Liver (tissue), 9 donors: ENCODE results near the gene SLC25A17. TPM values are rescaled to one million over a fixed set of nuclear protein-coding genes. Genes with fewer than 3 reads are reported as not detected.
A peak's percentile ranks its signal among the peaks of the same experiment; 100 is the strongest.

ENCODE experiments used
- DNase-seq: peaks from one replicate; pipeline ENCODE4 v3.0.0-alpha.2; 2017; ENCODE audit warnings: low spot score
- H3K27ac ChIP-seq, 2 donors: one replicate each; pipeline ENCODE4 v1.7.0; 2013; ENCODE audit warnings: inconsistent platforms in 2 of 2, low read length in 2 of 2, control low read depth in 1 of 2, low read depth in 1 of 2, mild to moderate bottlenecking in 1 of 2
- H3K27me3 ChIP-seq, 4 donors: one replicate each; pipeline versions ENCODE4 v1.6.1 to v1.7.0; 2013; ENCODE audit warnings: low read length in 3 of 4, inconsistent platforms in 1 of 4, mild to moderate bottlenecking in 1 of 4, moderate library complexity in 1 of 4; ENCODE audit not compliant: control insufficient read depth in 4 of 4, insufficient read depth in 4 of 4
- H3K36me3 ChIP-seq, 4 donors: one replicate each; pipeline versions ENCODE4 v1.6.1 to v1.7.0; 2013; ENCODE audit warnings: low read length in 3 of 4, mild to moderate bottlenecking in 3 of 4, low read depth in 1 of 4, moderate library complexity in 1 of 4; ENCODE audit not compliant: control insufficient read depth in 4 of 4, insufficient read depth in 3 of 4
- H3K4me1 ChIP-seq, 4 donors: one replicate each; pipeline versions ENCODE4 v1.6.1 to v1.7.0; 2013; ENCODE audit warnings: low read length in 3 of 4, mild to moderate bottlenecking in 3 of 4, moderate library complexity in 1 of 4; ENCODE audit not compliant: control insufficient read depth in 4 of 4, insufficient read depth in 4 of 4
- H3K4me3 ChIP-seq, 3 donors: one replicate each; pipeline versions ENCODE4 v1.6.1 to v1.7.0; 2013; ENCODE audit warnings: low read length in 3 of 3, control low read depth in 1 of 3, low read depth in 1 of 3, mild to moderate bottlenecking in 1 of 3
- H3K9ac ChIP-seq, 2 donors: one replicate each; pipeline ENCODE4 v1.7.0; 2013; ENCODE audit warnings: low read length in 2 of 2, mild to moderate bottlenecking in 2 of 2, moderate library complexity in 2 of 2, control low read depth in 1 of 2, low read depth in 1 of 2
- H3K9me3 ChIP-seq, 4 donors: one replicate each; pipeline versions ENCODE4 v1.6.1 to v1.7.0; 2013; ENCODE audit warnings: low read length in 3 of 4; ENCODE audit not compliant: control insufficient read depth in 4 of 4
- EGR1 ChIP-seq, 2 donors: IDR thresholded peaks; 2 replicates each; pipeline ENCODE4 v1.6.1; 2016 to 2018; ENCODE audit warnings: antibody characterized with exemption in 2 of 2, low read depth in 2 of 2
- FOXA1 ChIP-seq: IDR thresholded peaks from 2 replicates; pipeline ENCODE4 v1.6.1; 2016; ENCODE audit warnings: antibody characterized with exemption
- FOXA2 ChIP-seq: IDR thresholded peaks from 2 replicates; pipeline ENCODE4 v1.6.1; 2016; ENCODE audit warnings: antibody characterized with exemption
- GABPA ChIP-seq, 2 donors: IDR thresholded peaks in 1 of 2; conservative IDR thresholded peaks in 1 of 2; 2 replicates each; pipeline ENCODE4 v1.6.1; 2016; ENCODE audit warnings: antibody characterized with exemption in 2 of 2, mild to moderate bottlenecking in 1 of 2, moderate library complexity in 1 of 2
- HNF4A ChIP-seq, 2 donors: conservative IDR thresholded peaks; 2 replicates each; pipeline ENCODE4 v1.6.1; 2016; ENCODE audit warnings: antibody characterized with exemption in 2 of 2, mild to moderate bottlenecking in 2 of 2
- HNF4G ChIP-seq: IDR thresholded peaks from 2 replicates; pipeline ENCODE4 v1.6.1; 2016; ENCODE audit warnings: antibody characterized with exemption
- JUND ChIP-seq, 2 donors: IDR thresholded peaks; 2 replicates each; pipeline ENCODE4 v1.6.1; 2016; ENCODE audit warnings: antibody characterized with exemption in 2 of 2
- NR2F2 ChIP-seq: IDR thresholded peaks from 2 replicates; pipeline ENCODE4 v1.6.1; 2016; ENCODE audit warnings: antibody characterized with exemption
- RAD21 ChIP-seq, 2 donors: IDR thresholded peaks; 2 replicates each; pipeline ENCODE4 v1.6.1; 2016; ENCODE audit warnings: antibody characterized with exemption in 2 of 2, mild to moderate bottlenecking in 2 of 2
- RXRA ChIP-seq, 2 donors: IDR thresholded peaks; 2 replicates each; pipeline ENCODE4 v1.6.1; 2017 to 2018; ENCODE audit warnings: antibody characterized with exemption in 2 of 2, mild to moderate bottlenecking in 1 of 2
- SP1 ChIP-seq: IDR thresholded peaks from 2 replicates; pipeline ENCODE4 v1.6.1; 2018; ENCODE audit warnings: antibody characterized with exemption, mild to moderate bottlenecking
- TAF1 ChIP-seq: conservative IDR thresholded peaks from 2 replicates; pipeline ENCODE4 v1.6.1; 2016; ENCODE audit warnings: antibody characterized with exemption, mild to moderate bottlenecking
- YY1 ChIP-seq: IDR thresholded peaks from 2 replicates; pipeline ENCODE4 v1.6.1; 2016; ENCODE audit warnings: antibody characterized with exemption, mild to moderate bottlenecking
- WGBS: extraction: QIAGEN DNeasy Blood & Tissue Kit; methylation state at CpG from one replicate; pipeline ENCODE4 v1.1.7; 2013; 5-methylcytosine and 5-hydroxymethylcytosine counted together
- polyA plus RNA-seq, 2 donors: library from polyadenylated mRNA; stranded (reverse) in 1 of 2; unstranded in 1 of 2; fragments of 200-250 nt in 1 of 2; fragments of >200 nt in 1 of 2; fragmentation: Nextera tagmentation in 1 of 2; extraction: Ambion mirVana in 1 of 2; gene quantifications; one replicate each; pipeline versions ENCODE4 v1.2.1 to v1.2.3, GENCODE V29; 2013 to 2015
- total RNA-seq, 2 donors: library from RNA; depleted of rRNA; stranded (reverse); fragments of >200 nt; gene quantifications; one replicate each; pipeline ENCODE4 v1.2.3, GENCODE V29; 2014
- TF ChIP-seq, protein P1 (sequence below): IDR thresholded peaks from 2 replicates; pipeline ENCODE4 v1.6.1; 2016; ENCODE audit warnings: antibody characterized with exemption
- TF ChIP-seq, protein P2 (sequence below): IDR thresholded peaks from 2 replicates; pipeline ENCODE4 v1.6.1; 2016; ENCODE audit warnings: antibody characterized with exemption, mild to moderate bottlenecking
- TF ChIP-seq, protein P3 (sequence below): IDR thresholded peaks from 2 replicates; pipeline ENCODE4 v1.6.1; 2016; ENCODE audit warnings: antibody characterized with exemption
- TF ChIP-seq, protein P4 (sequence below): IDR thresholded peaks from 2 replicates; pipeline ENCODE4 v1.6.1; 2016; ENCODE audit warnings: antibody characterized with exemption
- TF ChIP-seq, protein P5 (sequence below): fragments of 150-350 bp; IDR thresholded peaks from 2 replicates; pipeline ENCODE4 v1.5.1; 2017; ENCODE audit warnings: improper control_type of control experiment, low read depth, low read length; ENCODE audit not compliant: missing input control
- donor health status: healthy.
- donor health status: healthy.
- donor health status: healthy.
- donor health status: healthy.
- donor health status: healthy.

Gene SLC25A17
- total and polyA plus RNA-seq, 4 donors: 7.3 to 17.5 (median 11.2) TPM

DNA sequence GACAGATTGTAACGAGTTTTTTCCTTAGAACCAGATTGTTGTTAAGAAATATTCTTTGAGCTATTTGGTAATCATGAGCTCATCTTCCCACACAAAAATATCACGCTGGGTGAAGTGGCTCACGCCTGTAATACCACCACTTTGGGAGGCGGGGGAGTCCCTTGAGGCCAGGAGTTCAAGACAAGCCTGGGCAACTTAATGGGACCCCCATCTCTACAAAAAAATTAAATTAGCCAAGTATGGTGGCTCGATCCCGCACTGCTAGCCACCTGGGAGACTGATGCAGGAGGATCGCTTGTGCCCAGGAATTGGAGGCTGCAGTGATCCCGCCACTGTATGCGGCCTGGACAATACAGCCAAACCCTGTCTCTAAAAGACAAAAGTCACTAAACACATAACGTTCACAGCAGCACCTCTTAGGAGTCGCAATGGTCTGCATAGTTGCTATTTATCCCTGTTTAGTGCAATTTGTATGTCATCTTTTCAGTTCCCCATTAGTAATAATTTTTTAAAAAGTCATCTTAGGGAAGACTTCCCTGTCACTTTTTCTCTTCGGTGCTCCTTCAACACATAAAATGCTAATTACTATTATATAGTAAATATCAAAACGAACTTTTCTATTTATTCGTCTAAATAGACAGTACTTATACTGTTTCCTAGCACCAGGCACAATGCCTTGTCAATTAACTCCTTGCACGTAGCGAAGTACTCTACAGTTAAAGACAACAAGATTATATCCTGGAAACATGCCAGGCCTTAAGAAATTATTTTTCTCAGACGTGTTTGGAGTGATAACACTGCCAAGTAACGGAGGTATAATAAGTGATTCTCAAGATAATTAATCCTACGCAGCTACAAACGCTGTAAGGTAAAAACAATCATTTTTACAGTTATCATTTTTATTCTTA lies 36.2 kb upstream of the SLC25A17 start:
- 26% methylated on average over 20 of the region's 20 CpGs for WGBS
- no peaks in the 10 kb centered on the region for H3K27me3 ChIP-seq
- DNase-seq: no peak
- H3K9me3 ChIP-seq: no peaks in the 10 kb centered on the region
- H3K9ac ChIP-seq: peak overlapping the region; percentile 97 to 99
- H3K36me3 ChIP-seq: no peaks in the 10 kb centered on the region
- peak overlapping the region; percentile 97 to 99 for H3K27ac ChIP-seq
- H3K4me3 ChIP-seq: peak overlapping the region; percentile 86 to 100 (median 95)
- no peak for TF ChIP-seq HNF4G
- TF ChIP-seq, protein P1, sequence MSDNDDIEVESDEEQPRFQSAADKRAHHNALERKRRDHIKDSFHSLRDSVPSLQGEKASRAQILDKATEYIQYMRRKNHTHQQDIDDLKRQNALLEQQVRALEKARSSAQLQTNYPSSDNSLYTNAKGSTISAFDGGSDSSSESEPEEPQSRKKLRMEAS: no peak
- no peak for TF ChIP-seq FOXA1
- TF ChIP-seq TAF1: no peak
- TF ChIP-seq GABPA (IDR thresholded peaks at IDR 0.05 in 1 of 2, conservative IDR thresholded peaks at IDR 0.05 in 1 of 2): no peak
- peaks cover 18 to 57% (median 45%) of the 10 kb centered on the region in 4 donors for H3K4me1 ChIP-seq

DNA sequence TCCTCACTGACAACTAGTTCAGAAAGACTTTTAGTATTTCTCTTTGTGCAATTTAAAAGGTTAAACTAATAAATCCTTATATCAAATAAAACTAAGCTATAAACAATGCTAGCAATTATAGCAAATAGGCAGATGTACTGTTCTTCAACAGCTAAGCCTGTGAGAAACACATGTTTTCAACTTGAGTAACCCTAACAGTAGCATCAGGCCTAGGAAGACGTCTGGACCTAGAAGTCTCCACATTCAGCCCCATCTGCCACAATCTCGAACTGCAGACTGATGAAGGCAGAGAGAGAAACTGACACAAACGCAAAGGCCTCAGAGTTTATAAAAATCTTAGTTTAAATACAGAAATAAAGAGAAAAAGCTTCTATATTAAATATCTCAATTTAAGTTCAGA lies 34.8 kb upstream of the SLC25A17 start:
- peak overlapping the region in 1 of 2 donors; percentile 58 for H3K9ac ChIP-seq
- no peak for DNase-seq
- H3K27me3 ChIP-seq: no peaks in the 10 kb centered on the region
- H3K4me1 ChIP-seq: peaks cover 15 to 57% (median 42%) of the 10 kb centered on the region in 4 donors
- no peaks in the 10 kb centered on the region for H3K9me3 ChIP-seq
- 38% methylated on average over 3 of the region's 3 CpGs for WGBS
- peak overlapping the region in 1 of 3 donors; percentile 27 for H3K4me3 ChIP-seq
- H3K27ac ChIP-seq: peak overlapping the region; percentile 97 to 99
- peaks cover 0 to 7% (median 1%) of the 10 kb centered on the region in 4 donors for H3K36me3 ChIP-seq
- no peak for TF ChIP-seq RXRA (IDR thresholded peaks at IDR 0.05)

DNA sequence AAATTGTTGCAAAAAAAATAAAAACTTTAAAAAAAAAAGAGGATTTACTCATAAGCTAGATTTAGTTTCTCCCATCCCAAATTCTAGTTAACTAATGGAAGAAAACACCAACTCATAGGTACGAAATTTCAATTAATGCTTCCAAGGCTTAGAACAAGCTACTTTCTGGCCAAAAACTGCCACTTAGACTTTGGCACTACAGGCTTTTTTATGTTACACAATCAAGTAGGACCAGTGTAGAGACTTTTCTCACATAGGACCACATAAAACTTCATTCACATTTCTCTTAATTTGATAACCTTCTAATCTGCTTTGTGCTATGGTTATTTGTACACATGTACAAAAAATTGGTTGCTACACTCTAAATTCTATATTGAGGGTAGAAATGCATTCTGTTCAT lies 34.2 kb upstream of the SLC25A17 start:
- Histone ChIP-seq H3K27me3 (no peaks in the 10 kb centered on the region), H3K9me3 (no peaks in the 10 kb centered on the region), H3K4me1 (peaks cover 12 to 56% (median 39%) of the 10 kb centered on the region in 4 donors), H3K36me3 (peaks cover 2 to 10% (median 5%) of the 10 kb centered on the region in 4 donors), H3K9ac (peak overlapping the region in 1 of 2 donors; percentile 58), H3K27ac (peak overlapping the region; percentile 40 to 77), H3K4me3 (peak overlapping the region; percentile 27 to 55 (median 47))
- 26% methylated on average over 1 of the region's 1 CpG for WGBS
- DNase-seq: no peak
- TF ChIP-seq HNF4G (peak; percentile 75), NR2F2 (no peak), RXRA (IDR thresholded peaks at IDR 0.05) (peak in 1 of 2 donors; percentile 7), YY1 (peak; percentile 27), FOXA1 (no peak), EGR1 (IDR thresholded peaks at IDR 0.05; ENCODE audit: low read depth in 2 of 2) (no peak), JUND (IDR thresholded peaks at IDR 0.05) (peak in 1 of 2 donors; percentile 24), GABPA (IDR thresholded peaks at IDR 0.05 in 1 of 2, conservative IDR thresholded peaks at IDR 0.05 in 1 of 2) (no peak), FOXA2 (no peak), SP1 (peak; percentile 28), RAD21 (IDR thresholded peaks at IDR 0.05) (peak; percentile 16 to 20), TAF1 (no peak), HNF4A (conservative IDR thresholded peaks at IDR 0.05) (peak; percentile 88 to 91)
- TF ChIP-seq, protein P2, sequence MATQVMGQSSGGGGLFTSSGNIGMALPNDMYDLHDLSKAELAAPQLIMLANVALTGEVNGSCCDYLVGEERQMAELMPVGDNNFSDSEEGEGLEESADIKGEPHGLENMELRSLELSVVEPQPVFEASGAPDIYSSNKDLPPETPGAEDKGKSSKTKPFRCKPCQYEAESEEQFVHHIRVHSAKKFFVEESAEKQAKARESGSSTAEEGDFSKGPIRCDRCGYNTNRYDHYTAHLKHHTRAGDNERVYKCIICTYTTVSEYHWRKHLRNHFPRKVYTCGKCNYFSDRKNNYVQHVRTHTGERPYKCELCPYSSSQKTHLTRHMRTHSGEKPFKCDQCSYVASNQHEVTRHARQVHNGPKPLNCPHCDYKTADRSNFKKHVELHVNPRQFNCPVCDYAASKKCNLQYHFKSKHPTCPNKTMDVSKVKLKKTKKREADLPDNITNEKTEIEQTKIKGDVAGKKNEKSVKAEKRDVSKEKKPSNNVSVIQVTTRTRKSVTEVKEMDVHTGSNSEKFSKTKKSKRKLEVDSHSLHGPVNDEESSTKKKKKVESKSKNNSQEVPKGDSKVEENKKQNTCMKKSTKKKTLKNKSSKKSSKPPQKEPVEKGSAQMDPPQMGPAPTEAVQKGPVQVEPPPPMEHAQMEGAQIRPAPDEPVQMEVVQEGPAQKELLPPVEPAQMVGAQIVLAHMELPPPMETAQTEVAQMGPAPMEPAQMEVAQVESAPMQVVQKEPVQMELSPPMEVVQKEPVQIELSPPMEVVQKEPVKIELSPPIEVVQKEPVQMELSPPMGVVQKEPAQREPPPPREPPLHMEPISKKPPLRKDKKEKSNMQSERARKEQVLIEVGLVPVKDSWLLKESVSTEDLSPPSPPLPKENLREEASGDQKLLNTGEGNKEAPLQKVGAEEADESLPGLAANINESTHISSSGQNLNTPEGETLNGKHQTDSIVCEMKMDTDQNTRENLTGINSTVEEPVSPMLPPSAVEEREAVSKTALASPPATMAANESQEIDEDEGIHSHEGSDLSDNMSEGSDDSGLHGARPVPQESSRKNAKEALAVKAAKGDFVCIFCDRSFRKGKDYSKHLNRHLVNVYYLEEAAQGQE: no peak
- TF ChIP-seq, protein P3, sequence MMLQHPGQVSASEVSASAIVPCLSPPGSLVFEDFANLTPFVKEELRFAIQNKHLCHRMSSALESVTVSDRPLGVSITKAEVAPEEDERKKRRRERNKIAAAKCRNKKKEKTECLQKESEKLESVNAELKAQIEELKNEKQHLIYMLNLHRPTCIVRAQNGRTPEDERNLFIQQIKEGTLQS: no peak
- TF ChIP-seq, protein P4, sequence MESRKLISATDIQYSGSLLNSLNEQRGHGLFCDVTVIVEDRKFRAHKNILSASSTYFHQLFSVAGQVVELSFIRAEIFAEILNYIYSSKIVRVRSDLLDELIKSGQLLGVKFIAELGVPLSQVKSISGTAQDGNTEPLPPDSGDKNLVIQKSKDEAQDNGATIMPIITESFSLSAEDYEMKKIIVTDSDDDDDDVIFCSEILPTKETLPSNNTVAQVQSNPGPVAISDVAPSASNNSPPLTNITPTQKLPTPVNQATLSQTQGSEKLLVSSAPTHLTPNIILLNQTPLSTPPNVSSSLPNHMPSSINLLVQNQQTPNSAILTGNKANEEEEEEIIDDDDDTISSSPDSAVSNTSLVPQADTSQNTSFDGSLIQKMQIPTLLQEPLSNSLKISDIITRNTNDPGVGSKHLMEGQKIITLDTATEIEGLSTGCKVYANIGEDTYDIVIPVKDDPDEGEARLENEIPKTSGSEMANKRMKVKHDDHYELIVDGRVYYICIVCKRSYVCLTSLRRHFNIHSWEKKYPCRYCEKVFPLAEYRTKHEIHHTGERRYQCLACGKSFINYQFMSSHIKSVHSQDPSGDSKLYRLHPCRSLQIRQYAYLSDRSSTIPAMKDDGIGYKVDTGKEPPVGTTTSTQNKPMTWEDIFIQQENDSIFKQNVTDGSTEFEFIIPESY: no peak
- TF ChIP-seq, protein P1: no peak
- TF ChIP-seq, protein P5, sequence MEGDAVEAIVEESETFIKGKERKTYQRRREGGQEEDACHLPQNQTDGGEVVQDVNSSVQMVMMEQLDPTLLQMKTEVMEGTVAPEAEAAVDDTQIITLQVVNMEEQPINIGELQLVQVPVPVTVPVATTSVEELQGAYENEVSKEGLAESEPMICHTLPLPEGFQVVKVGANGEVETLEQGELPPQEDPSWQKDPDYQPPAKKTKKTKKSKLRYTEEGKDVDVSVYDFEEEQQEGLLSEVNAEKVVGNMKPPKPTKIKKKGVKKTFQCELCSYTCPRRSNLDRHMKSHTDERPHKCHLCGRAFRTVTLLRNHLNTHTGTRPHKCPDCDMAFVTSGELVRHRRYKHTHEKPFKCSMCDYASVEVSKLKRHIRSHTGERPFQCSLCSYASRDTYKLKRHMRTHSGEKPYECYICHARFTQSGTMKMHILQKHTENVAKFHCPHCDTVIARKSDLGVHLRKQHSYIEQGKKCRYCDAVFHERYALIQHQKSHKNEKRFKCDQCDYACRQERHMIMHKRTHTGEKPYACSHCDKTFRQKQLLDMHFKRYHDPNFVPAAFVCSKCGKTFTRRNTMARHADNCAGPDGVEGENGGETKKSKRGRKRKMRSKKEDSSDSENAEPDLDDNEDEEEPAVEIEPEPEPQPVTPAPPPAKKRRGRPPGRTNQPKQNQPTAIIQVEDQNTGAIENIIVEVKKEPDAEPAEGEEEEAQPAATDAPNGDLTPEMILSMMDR: no peak
